Uterus (tissue), 4 donors: ENCODE results near the gene GLYATL1. TPM values are rescaled to one million over a fixed set of nuclear protein-coding genes. Genes with fewer than 3 reads are reported as not detected.

ENCODE experiments used
- DNase-seq, 2 donors: peaks; one replicate each; pipeline ENCODE4 v3.0.0-alpha.2; 2019 to 2020
- H3K27ac ChIP-seq, 2 donors: fragments of 200-600 bp; sonication (generic); 1 replicate in 1 of 2; 2 replicates in 1 of 2; pipeline ENCODE4 v1.5.1; 2016 to 2018
- H3K27me3 ChIP-seq, 2 donors: fragments of 200-600 bp; sonication (generic); one replicate each; pipeline ENCODE4 v1.5.1; 2018 to 2019; ENCODE audit warnings: control low read depth in 1 of 2
- H3K36me3 ChIP-seq, 2 donors: fragments of 200-600 bp; sonication (generic); one replicate each; pipeline ENCODE4 v1.5.1; 2019; ENCODE audit warnings: control low read depth in 1 of 2
- H3K4me1 ChIP-seq, 2 donors: fragments of 200-600 bp; sonication (generic); one replicate each; pipeline ENCODE4 v1.5.1; 2018 to 2019; ENCODE audit warnings: control low read depth in 1 of 2
- H3K4me3 ChIP-seq, 2 donors: fragments of 200-600 bp; sonication (generic); 1 replicate in 1 of 2; 2 replicates in 1 of 2; pipeline ENCODE4 v1.5.1; 2018 to 2019; ENCODE audit warnings: mild to moderate bottlenecking in 1 of 2
- H3K9me3 ChIP-seq, 2 donors: fragments of 200-600 bp; sonication (generic); one replicate each; pipeline ENCODE4 v1.5.1; 2019; ENCODE audit warnings: control low read depth in 1 of 2
- CTCF ChIP-seq, 4 experiments: fragments of 200-600 bp in 2 of 4; fragments of 450-650 bp in 2 of 4; sonication (generic) in 2 of 4; IDR thresholded peaks; one replicate each; pipeline ENCODE4 v1.5.1; 2016 to 2019; ENCODE audit warnings: antibody characterized with exemption in 4 of 4, mild to moderate bottlenecking in 2 of 4, moderate library complexity in 1 of 4
- POLR2A ChIP-seq, 2 donors: fragments of 450-650 bp; IDR thresholded peaks; one replicate each; pipeline ENCODE4 v1.6.1; 2016; ENCODE audit warnings: antibody characterized with exemption in 2 of 2, mild to moderate bottlenecking in 1 of 2, moderate library complexity in 1 of 2
- intact Hi-C: fragments of 100-400 bp; cut with DNase I; formaldehyde crosslinking; loops from one replicate; pipeline ENCODE4 v1.15.1; 2023; ENCODE audit warnings: low total_unique reads
- total RNA-seq, 4 donors: library from RNA; depleted of rRNA in 3 of 4; stranded (reverse); fragments of >200 nt in 3 of 4; gene quantifications; one replicate each; pipeline versions ENCODE4 v1.1.0 to v1.2.4, GENCODE V29; 2014 to 2023
- donor health status: DM: yes; HTN: yes; CAD: no.

GLYATL1 gene, protein sequence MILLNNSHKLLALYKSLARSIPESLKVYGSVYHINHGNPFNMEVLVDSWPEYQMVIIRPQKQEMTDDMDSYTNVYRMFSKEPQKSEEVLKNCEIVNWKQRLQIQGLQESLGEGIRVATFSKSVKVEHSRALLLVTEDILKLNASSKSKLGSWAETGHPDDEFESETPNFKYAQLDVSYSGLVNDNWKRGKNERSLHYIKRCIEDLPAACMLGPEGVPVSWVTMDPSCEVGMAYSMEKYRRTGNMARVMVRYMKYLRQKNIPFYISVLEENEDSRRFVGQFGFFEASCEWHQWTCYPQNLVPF
- 1 to 10 TPM in 1 of 4 donors, not detected in 3; 1.2 TPM for total RNA-seq

DNA sequence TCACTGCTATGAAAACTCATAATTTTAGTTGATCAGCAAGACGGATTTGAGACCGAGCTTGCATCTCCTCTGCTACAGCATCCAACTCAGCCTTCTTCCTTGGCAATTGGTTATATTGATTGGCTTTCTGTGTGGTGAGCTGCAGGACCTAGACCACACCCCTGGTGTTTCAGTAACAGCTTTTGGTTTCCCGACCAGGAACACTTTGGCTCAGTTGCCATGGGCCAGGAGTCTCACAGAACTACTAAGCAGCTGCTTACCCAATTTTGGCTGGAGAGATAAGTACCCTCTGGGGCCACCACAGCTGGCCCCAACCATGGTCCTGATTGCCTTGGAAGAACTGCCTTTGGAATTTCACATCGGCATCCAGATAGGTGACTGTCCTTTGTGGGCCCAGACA lies at the start of gene GLYATL1:
TSS of gene GLYATL1 (plus strand) at position 212 of the 400 bp plus-strand sequence. CDS start 7,600 bp downstream, outside the sequence.
- H3K36me3 ChIP-seq, result no peaks in the 10 kb centered on the region
- intact Hi-C loops, result no loop called here
- no peak within 1 kb of the TSS for H3K27ac ChIP-seq
- no peak for DNase-seq
- no peak within 1 kb of the TSS for H3K4me3 ChIP-seq
- H3K27me3 ChIP-seq, result no peaks in the 10 kb centered on the region
- no peak for TF ChIP-seq CTCF (IDR thresholded peaks at IDR 0.05)
- no peak for TF ChIP-seq POLR2A (IDR thresholded peaks at IDR 0.05)
- H3K9me3 ChIP-seq, result no peaks in the 10 kb centered on the region
- H3K4me1 ChIP-seq, result no peaks in the 10 kb centered on the region

GRCh38 chr11:58893899-58894298 lies 45.4 kb upstream of the GLYATL1 start:
- Histone ChIP-seq H3K4me3 (no peak overlapping the region), H3K27ac (no peak overlapping the region)
- no peak for TF ChIP-seq CTCF (IDR thresholded peaks at IDR 0.05)
- no peak for TF ChIP-seq POLR2A (IDR thresholded peaks at IDR 0.05)

DNA sequence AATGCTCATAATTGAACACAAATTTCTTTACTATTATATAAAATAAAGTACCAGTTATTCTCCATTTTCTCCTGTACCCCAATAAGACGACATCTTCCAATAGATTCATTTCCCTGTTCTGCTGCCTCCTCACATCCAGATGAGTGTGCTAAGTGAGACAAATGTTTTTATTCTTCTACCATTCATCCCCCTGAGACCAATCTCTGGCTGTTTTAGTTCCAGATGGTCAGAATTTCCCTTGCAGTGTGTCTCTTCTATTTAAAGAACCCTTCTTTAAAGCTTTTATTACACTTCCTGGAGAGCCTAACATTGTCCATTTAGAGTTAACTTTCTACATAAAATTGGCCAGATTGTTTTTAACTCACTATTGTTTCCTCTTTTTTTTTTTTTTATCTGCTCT lies 41.2 kb upstream of the GLYATL1 start:
- Histone ChIP-seq H3K4me3 (no peak overlapping the region), H3K27ac (no peak overlapping the region), H3K27me3 (no peaks in the 10 kb centered on the region), H3K4me1 (no peaks in the 10 kb centered on the region), H3K36me3 (no peaks in the 10 kb centered on the region), H3K9me3 (no peaks in the 10 kb centered on the region)
- intact Hi-C loops, result no loop called here
- DNase-seq, result no peak
- no peak for TF ChIP-seq CTCF (IDR thresholded peaks at IDR 0.05)

More at GRCh38 chr11:58893899-58894298, 45.4 kb upstream of the GLYATL1 start:
- Histone ChIP-seq H3K27me3 (no peaks in the 10 kb centered on the region), H3K36me3 (no peaks in the 10 kb centered on the region), H3K4me1 (no peaks in the 10 kb centered on the region), H3K9me3 (no peaks in the 10 kb centered on the region)
- intact Hi-C loops, result no loop called here
- no peak for DNase-seq

GRCh38 chr11:58900479-58901420 lies 38.5 kb upstream of the GLYATL1 start:
- Histone ChIP-seq H3K9me3 (no peaks in the 10 kb centered on the region), H3K4me1 (no peaks in the 10 kb centered on the region), H3K4me3 (no peak overlapping the region), H3K36me3 (no peaks in the 10 kb centered on the region), H3K27ac (no peak overlapping the region), H3K27me3 (peaks cover 0 to 5% of the 10 kb centered on the region in 2 donors)
- DNase-seq, result no peak
- TF ChIP-seq CTCF (IDR thresholded peaks at IDR 0.05), result no peak
- TF ChIP-seq POLR2A (IDR thresholded peaks at IDR 0.05), result no peak
- intact Hi-C loops, result no loop called here

GRCh38 chr11:58902881-58903280 lies 36.4 kb upstream of the GLYATL1 start:
- Histone ChIP-seq H3K27me3 (peaks cover 0 to 5% of the 10 kb centered on the region in 2 donors), H3K4me1 (no peaks in the 10 kb centered on the region), H3K27ac (no peak overlapping the region), H3K36me3 (no peaks in the 10 kb centered on the region), H3K9me3 (no peaks in the 10 kb centered on the region), H3K4me3 (no peak overlapping the region)
- TF ChIP-seq CTCF (IDR thresholded peaks at IDR 0.05), result no peak
- TF ChIP-seq POLR2A (IDR thresholded peaks at IDR 0.05), result no peak
- DNase-seq, result no peak
- intact Hi-C loops, result no loop called here
